ENCODE measurements around the gene HRK. TPM values are rescaled to one million over a fixed set of nuclear protein-coding genes. Genes with fewer than 3 reads are reported as not detected.
A peak's percentile ranks its signal among the peaks of the same experiment; 100 is the strongest.

The HRK gene
- total RNA-seq, 1 experiment from 2014 or later, result 3.5 TPM

GRCh38 chr12:116894913-116895312, 13.7 kb upstream of the HRK start:
- H3K27me3 Mint-ChIP-seq (ENCODE audit: low read depth), result peaks cover 6% of the 10 kb centered on the region
- DNase-seq (ENCODE audit: low spot score) (no peak), ATAC-seq (no peak)
- no peak overlapping the region for H3K4me3 Mint-ChIP-seq
- H3K27ac Mint-ChIP-seq, result no peak overlapping the region
- ChIA-PET POLR2A (no interaction called here), CTCF (no interaction called here)
- H3K36me3 Mint-ChIP-seq, result no peaks in the 10 kb centered on the region
- no peaks in the 10 kb centered on the region for H3K4me1 Mint-ChIP-seq
- no peak for TF ChIP-seq ATF6 (CRISPR knock-in tag; IDR thresholded peaks at IDR 0.05)
- no peak for TF ChIP-seq ZNF263 (CRISPR knock-in tag; IDR thresholded peaks at IDR 0.05; ENCODE audit: low read depth)
- no peak for TF ChIP-seq GTF2I (CRISPR knock-in tag; conservative IDR thresholded peaks at IDR 0.05)
- no peak for TF ChIP-seq CTCF (IDR thresholded peaks at IDR 0.05)
- TF ChIP-seq MXD4 (CRISPR knock-in tag; IDR thresholded peaks at IDR 0.05; ENCODE audit: borderline replicate concordance), result no peak
- TF ChIP-seq SMAD4 (CRISPR knock-in tag; IDR thresholded peaks at IDR 0.05), result no peak
- TF ChIP-seq ZMAT4 (CRISPR knock-in tag; IDR thresholded peaks at IDR 0.05), result no peak
- no peak for TF ChIP-seq TEAD1 (CRISPR knock-in tag; IDR thresholded peaks at IDR 0.05)
- TF ChIP-seq NR3C1 (CRISPR knock-in tag; conservative IDR thresholded peaks at IDR 0.05; ENCODE audit: low read depth), result no peak
- H3K9me3 Mint-ChIP-seq, result peaks cover 9% of the 10 kb centered on the region

- Mint-ChIP-seq H3K36me3 (no peaks in the 10 kb centered on the region), H3K4me3 (no peak overlapping the region), H3K4me1 (0 out of 2 replicates have a peak, but pooled peaks cover 2% of the 10 kb centered on the region), H3K9me3 (peaks cover 9% of the 10 kb centered on the region), H3K27me3 (ENCODE audit: low read depth) (no peaks in the 10 kb centered on the region; the same call in 1 of the 2 replicates), H3K27ac (no peak overlapping the region)
- DNase-seq (ENCODE audit: low spot score) (no peak), ATAC-seq (peak; percentile 69)
- CTCF ChIA-PET, result interaction anchor here (2.0 kb wide), 1 partner anchor 29 kb away, joined by 8 read pairs; no protein-coding TSS in a partner anchor
- TF ChIP-seq USF2 (CRISPR knock-in tag; IDR thresholded peaks at IDR 0.05), result peak; percentile 91
- peak; percentile 90 for TF ChIP-seq USF1 (CRISPR knock-in tag; IDR thresholded peaks at IDR 0.05)
- TF ChIP-seq FOXK1 (CRISPR knock-in tag; IDR thresholded peaks at IDR 0.05), result no peak
- POLR2A ChIA-PET, result no interaction called here
Observed at GRCh38 chr12:116892349-116893140, 11.3 kb upstream of the HRK start.

GRCh38 chr12:116891019-116891418, 9.8 kb upstream of the HRK start:
- 0 out of 2 replicates have a peak, but pooled peaks cover 2% of the 10 kb centered on the region for H3K4me1 Mint-ChIP-seq
- no peak for DNase-seq (ENCODE audit: low spot score)
- H3K27ac Mint-ChIP-seq, result no peak overlapping the region
- H3K9me3 Mint-ChIP-seq, result peaks cover 9% of the 10 kb centered on the region
- CTCF ChIA-PET, result no interaction called here
- ATAC-seq, result no peak
- no peak overlapping the region for H3K4me3 Mint-ChIP-seq
- H3K36me3 Mint-ChIP-seq, result no peaks in the 10 kb centered on the region
- no peaks in the 10 kb centered on the region; the same call in 1 of the 2 replicates for H3K27me3 Mint-ChIP-seq (ENCODE audit: low read depth)
- POLR2A ChIA-PET, result no interaction called here
- TF ChIP-seq PREB (CRISPR knock-in tag; IDR thresholded peaks at IDR 0.05; ENCODE audit: borderline replicate concordance) (no peak), AFF4 (CRISPR knock-in tag; IDR thresholded peaks at IDR 0.05; ENCODE audit: borderline replicate concordance) (no peak), HMGA2 (CRISPR knock-in tag; IDR thresholded peaks at IDR 0.05) (no peak)
